ENCODE measurements around the gene KCNJ6.

- no peak for TF ChIP-seq CTCF (IDR thresholded peaks at IDR 0.05)
- TF ChIP-seq POLR2AphosphoS5 (IDR thresholded peaks at IDR 0.05): no peak
These were observed 19.5 kb downstream of the KCNJ6 start for GRCh38 chr21:37896788-37897187.
